ENCODE data around the gene AFTPH. TPM values are rescaled to one million over a fixed set of nuclear protein-coding genes. Genes with fewer than 3 reads are reported as not detected.

Gene AFTPH
- total RNA-seq, 1 experiment from 2014 or later: 40.5 TPM

DNA sequence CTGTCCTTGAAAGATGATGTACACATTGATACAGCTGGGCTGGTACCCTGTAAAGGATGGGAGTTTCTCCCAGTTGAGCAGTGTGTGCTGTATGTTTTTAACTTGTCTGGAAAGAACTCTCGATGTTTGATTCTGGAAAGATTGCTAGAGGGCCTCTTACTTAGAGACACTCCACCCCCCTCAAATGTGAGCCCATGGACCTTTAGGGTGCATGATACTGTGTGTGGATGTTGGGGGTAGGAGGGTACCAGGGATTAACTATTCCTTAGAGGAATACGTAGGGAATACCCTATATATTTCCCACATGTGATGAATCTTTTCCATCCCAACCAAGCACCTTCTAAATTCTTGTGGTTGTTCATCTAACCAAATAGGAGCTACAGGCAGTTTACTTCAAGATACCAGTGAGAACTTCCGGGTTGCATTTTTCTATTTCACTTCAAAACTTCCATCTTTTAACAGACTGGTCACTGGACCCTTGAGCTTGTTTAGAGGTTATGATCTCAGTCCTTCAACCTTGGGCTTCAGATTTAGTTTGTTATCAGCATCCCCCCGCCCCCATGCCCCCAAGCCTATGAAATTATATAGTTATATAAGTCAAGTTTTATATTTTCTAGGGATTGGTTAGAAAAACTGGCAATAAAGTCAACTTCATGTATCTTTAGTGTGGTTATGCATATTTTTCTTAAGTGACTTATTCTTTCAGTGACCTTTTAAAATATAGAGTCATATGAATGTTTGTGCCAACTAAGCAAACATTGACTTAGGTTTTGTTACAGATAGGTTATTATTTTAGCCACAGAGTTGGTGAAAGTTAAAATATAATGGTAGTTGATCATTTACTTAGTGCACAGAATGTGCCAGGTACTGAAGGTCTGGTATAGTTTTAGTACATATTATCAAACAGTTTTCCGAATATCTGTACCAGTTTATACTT, 18.2 kb downstream of the AFTPH start:
- Histone ChIP-seq H3K27me3 (ENCODE audit: insufficient read depth, low read depth) (no peaks in the 10 kb centered on the region), H3K4me1 (replicated peaks; ENCODE audit: insufficient read depth) (peaks cover 13% of the 10 kb centered on the region), H4K20me1 (ENCODE audit: insufficient read depth) (peaks cover 5% of the 10 kb centered on the region; the same call in 1 of the 2 replicates), H3K36me3 (ENCODE audit: low read depth) (no peaks in the 10 kb centered on the region), H3K4me2 (peak overlapping the region; percentile 14), H3K9me3 (ENCODE audit: insufficient read depth, low read depth) (no peaks in the 10 kb centered on the region), H3K27ac (peak overlapping the region; percentile 30), H3K9me2 (ENCODE audit: insufficient read depth) (no peaks in the 10 kb centered on the region), H3F3A (ENCODE audit: insufficient read depth, low read depth) (0 out of 2 replicates have a peak, but pooled peaks cover 3% of the 10 kb centered on the region), H3K79me2 (ENCODE audit: low read depth) (peaks cover 79% of the 10 kb centered on the region), H2AFZ (no peak overlapping the region), H3K4me3 (no peak overlapping the region)
- CTCF ChIA-PET: no interaction called here
- intact Hi-C loops (cut with micrococcal nuclease; ENCODE audit: unreplicated experiment): no loop called here
- no TSS peak for BruUV-seq (replicated peaks)
- DNase-seq: no peak
- POLR2A ChIA-PET (ENCODE audit: unreplicated experiment): no interaction called here
- no peak for TF ChIP-seq EZH2 (IDR thresholded peaks at IDR 0.05; ENCODE audit: low read depth)
- TF ChIP-seq, protein P1, sequence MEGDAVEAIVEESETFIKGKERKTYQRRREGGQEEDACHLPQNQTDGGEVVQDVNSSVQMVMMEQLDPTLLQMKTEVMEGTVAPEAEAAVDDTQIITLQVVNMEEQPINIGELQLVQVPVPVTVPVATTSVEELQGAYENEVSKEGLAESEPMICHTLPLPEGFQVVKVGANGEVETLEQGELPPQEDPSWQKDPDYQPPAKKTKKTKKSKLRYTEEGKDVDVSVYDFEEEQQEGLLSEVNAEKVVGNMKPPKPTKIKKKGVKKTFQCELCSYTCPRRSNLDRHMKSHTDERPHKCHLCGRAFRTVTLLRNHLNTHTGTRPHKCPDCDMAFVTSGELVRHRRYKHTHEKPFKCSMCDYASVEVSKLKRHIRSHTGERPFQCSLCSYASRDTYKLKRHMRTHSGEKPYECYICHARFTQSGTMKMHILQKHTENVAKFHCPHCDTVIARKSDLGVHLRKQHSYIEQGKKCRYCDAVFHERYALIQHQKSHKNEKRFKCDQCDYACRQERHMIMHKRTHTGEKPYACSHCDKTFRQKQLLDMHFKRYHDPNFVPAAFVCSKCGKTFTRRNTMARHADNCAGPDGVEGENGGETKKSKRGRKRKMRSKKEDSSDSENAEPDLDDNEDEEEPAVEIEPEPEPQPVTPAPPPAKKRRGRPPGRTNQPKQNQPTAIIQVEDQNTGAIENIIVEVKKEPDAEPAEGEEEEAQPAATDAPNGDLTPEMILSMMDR (conservative IDR thresholded peaks at IDR 0.05): no peak

DNA sequence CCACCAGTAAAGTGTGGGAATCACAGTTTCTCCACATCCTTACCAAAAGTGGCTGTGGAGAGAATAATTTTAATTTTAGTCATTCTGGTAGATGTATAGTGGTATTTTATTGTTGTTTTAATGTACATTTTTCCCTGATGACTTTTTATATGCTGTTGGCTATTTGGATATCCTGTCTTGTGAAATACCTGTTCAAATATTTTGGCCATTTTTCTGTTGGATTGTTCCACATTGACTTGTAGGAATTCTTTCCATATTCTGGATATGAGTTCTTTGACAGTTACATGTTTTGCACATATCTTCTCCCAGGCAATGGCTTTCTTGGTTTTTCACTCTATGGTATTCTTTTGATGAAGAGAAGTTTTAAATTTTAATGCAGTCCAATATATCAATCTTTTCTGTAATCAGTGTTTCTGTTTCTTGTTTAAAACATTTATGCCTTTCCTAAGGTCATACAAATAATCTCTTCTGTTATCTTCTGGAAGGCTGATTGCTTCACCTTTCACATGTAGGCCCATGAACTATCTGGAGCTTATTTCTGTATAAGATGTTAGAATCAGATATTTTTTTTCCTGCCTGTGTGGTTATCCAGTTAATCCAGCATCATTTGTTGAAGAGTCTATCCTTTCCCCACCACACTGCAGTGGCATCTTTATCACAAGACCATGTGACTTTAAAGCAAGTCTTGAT, 19.0 kb downstream of the AFTPH start:
- Histone ChIP-seq H4K20me1 (ENCODE audit: insufficient read depth) (peaks cover 5% of the 10 kb centered on the region; the same call in 1 of the 2 replicates), H3K4me2 (peak overlapping the region; percentile 14), H3K79me2 (ENCODE audit: low read depth) (peaks cover 73% of the 10 kb centered on the region), H2AFZ (no peak overlapping the region), H3K27ac (peak overlapping the region; percentile 30), H3K36me3 (ENCODE audit: low read depth) (no peaks in the 10 kb centered on the region), H3K9me3 (ENCODE audit: insufficient read depth, low read depth) (no peaks in the 10 kb centered on the region), H3K27me3 (ENCODE audit: insufficient read depth, low read depth) (no peaks in the 10 kb centered on the region), H3K4me1 (replicated peaks; ENCODE audit: insufficient read depth) (peaks cover 13% of the 10 kb centered on the region), H3F3A (ENCODE audit: insufficient read depth, low read depth) (0 out of 2 replicates have a peak, but pooled peaks cover 3% of the 10 kb centered on the region), H3K4me3 (no peak overlapping the region), H3K9me2 (ENCODE audit: insufficient read depth) (no peaks in the 10 kb centered on the region)
- ChIA-PET CTCF (interaction anchor here (0.5 kb wide), 1 partner anchor 230 kb away, joined by 3 read pairs; no protein-coding TSS in a partner anchor), POLR2A (ENCODE audit: unreplicated experiment) (no interaction called here)
- no TSS peak for BruUV-seq (replicated peaks)
- intact Hi-C loops (cut with micrococcal nuclease; ENCODE audit: unreplicated experiment): no loop called here
- TF ChIP-seq EZH2 (IDR thresholded peaks at IDR 0.05; ENCODE audit: low read depth): no peak
- TF ChIP-seq, protein P1 (conservative IDR thresholded peaks at IDR 0.05): no peak
- DNase-seq: peak in 1 of 2 experiments; percentile 58

GRCh38 chr2:64548761-64549160, 24.6 kb downstream of the AFTPH start:
- no peak overlapping the region for H3K4me3 ChIP-seq
- no peaks in the 10 kb centered on the region for H3K9me2 ChIP-seq (ENCODE audit: insufficient read depth)
- H3K79me2 ChIP-seq (ENCODE audit: low read depth): peaks cover 24% of the 10 kb centered on the region
- CTCF ChIA-PET: no interaction called here
- TF ChIP-seq, protein P1 (conservative IDR thresholded peaks at IDR 0.05): no peak
- TF ChIP-seq EZH2 (IDR thresholded peaks at IDR 0.05; ENCODE audit: low read depth): no peak
- H3K9me3 ChIP-seq (ENCODE audit: insufficient read depth, low read depth): 0 out of 2 replicates have a peak, but pooled peaks cover 3% of the 10 kb centered on the region
- H3K27me3 ChIP-seq (ENCODE audit: insufficient read depth, low read depth): no peaks in the 10 kb centered on the region
- H3K4me1 ChIP-seq (replicated peaks; ENCODE audit: insufficient read depth): no peaks in the 10 kb centered on the region
- 0 out of 2 replicates have a peak, but pooled peaks cover 11% of the 10 kb centered on the region for H3K36me3 ChIP-seq (ENCODE audit: low read depth)
- no peak overlapping the region for H3K27ac ChIP-seq
- no peak overlapping the region for H2AFZ ChIP-seq
- DNase-seq: no peak
- intact Hi-C loops (cut with micrococcal nuclease; ENCODE audit: unreplicated experiment): no loop called here
- POLR2A ChIA-PET (ENCODE audit: unreplicated experiment): no interaction called here
- no TSS peak for BruUV-seq (replicated peaks)
- H3K4me2 ChIP-seq: no peak overlapping the region
- 0 out of 2 replicates have a peak, but pooled peaks cover 5% of the 10 kb centered on the region for H4K20me1 ChIP-seq (ENCODE audit: insufficient read depth)
- no peaks in the 10 kb centered on the region for H3F3A ChIP-seq (ENCODE audit: insufficient read depth, low read depth)
